HEK293T (cell line): Measurements from ENCODE around the gene CTNNA3.

Experiments
- BHLHE40 ChIP-seq: fragments of 450-650 bp; IDR thresholded peaks from 2 replicates; pipeline ENCODE4 v1.6.1; 2016; ENCODE audit warnings: mild to moderate bottlenecking, moderate library complexity, borderline replicate concordance
- FOXM1 ChIP-seq: fragments of 450-650 bp; IDR thresholded peaks from 2 replicates; pipeline ENCODE4 v1.6.1; 2017; ENCODE audit warnings: mild to moderate bottlenecking, borderline replicate concordance
- TARDBP ChIP-seq: fragments of 450-650 bp; IDR thresholded peaks from 2 replicates; pipeline ENCODE4 v1.6.1; 2016

GRCh38 chr10:66192162-66192831 lies 1503.7 kb downstream of the CTNNA3 start:
- TF ChIP-seq TARDBP (no peak), BHLHE40 (no peak), FOXM1 (no peak)
